Limb (tissue), 2 donors: ENCODE data around the gene SLCO3A1.

Source experiments
- DNase-seq, 2 donors: peaks; one replicate each; pipeline ENCODE4 v3.0.0-alpha.2; 2016; ENCODE audit errors: extremely low spot score in 2 of 2

SLCO3A1 gene

GRCh38 chr15:92121047-92121446 lies 267.5 kb downstream of the SLCO3A1 start:
- DNase-seq = no peak

DNA sequence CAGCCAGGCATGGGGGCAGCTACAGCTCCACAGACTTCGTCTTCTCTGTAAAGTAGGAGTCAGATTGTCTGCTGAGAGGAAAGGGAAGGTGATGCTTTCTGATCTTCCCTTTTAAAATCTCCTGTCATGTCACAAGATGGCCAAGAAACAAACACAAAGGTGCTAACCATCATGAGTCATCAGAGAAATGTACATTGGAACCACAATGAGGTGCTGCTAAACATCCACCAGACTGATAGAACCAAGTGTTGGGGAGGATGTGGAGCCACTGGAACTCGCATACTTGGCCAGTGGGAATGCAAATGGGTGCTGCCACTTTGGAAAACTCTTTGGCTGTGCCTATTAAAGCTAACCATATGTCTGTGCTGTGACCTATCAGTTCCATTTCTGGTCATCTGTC lies 268.8 kb downstream of the SLCO3A1 start:
- DNase-seq = no peak

- no peak for DNase-seq
Observed at GRCh38 chr15:92123962-92124656, 270.6 kb downstream of the SLCO3A1 start.

- DNase-seq = no peak
Observed at GRCh38 chr15:92124657-92125010, 271.1 kb downstream of the SLCO3A1 start.

DNA sequence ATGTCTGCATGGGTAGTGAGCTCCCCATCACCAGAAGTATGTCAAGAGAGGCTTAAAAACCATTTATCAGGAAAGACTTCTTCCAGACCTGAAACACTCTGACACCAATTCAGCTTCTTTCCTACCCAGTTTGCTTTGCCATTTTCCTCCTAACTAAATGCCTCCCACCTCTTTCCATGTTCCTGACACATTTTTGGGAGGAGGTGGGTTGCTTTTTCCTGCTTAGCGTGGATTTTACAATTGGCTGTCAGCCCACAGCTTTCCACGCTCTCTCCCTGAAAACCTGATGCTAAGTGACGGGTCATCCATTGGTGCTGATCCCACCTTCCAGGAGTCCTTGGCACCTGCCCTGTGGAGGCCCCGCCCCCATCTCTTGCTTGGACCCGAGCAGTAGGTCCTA lies 275.3 kb downstream of the SLCO3A1 start:
- DNase-seq = no peak

DNA sequence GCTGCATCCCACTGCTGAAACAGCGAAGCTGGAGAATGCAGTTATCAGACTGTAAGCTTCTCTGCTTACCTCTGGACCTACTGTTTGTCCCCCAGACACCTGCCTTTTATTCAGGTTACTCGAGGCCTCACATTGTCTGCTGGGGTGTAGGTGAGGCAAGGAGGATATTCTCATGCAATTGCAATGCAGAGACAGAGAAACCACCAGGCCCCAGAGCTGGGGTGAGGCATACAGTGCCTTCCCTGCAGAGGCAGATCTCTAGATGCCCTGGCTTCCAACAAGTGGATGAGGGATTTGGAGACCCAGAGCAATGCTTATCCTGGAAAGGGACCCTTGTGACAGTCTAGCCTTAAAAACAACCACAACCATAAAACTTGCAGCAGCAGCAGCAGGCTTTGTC lies 276.7 kb downstream of the SLCO3A1 start:
- no peak for DNase-seq

GRCh38 chr15:92130906-92131305 lies 277.4 kb downstream of the SLCO3A1 start:
- no peak for DNase-seq

GRCh38 chr15:92132982-92133755 lies 279.7 kb downstream of the SLCO3A1 start:
- no peak for DNase-seq

DNA sequence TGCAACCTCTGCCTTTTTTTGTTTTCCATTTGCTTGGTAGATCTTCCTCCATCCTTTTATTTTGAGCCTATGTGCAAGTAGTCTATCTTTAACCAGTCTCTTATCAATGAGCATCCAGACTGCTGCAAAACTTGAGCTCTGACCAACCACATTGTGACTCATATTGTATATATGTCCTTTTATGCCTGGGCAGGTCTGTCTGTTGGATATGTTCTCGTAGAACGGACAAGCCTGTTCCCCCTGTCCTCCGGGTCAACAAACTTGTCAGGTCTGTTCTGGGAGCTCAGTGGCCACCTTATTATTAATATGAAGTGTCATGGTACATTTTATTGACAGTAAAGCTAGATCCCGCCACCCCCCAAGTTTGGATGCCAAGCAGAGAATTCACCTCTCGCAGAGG lies 287.3 kb downstream of the SLCO3A1 start:
- DNase-seq = no peak

GRCh38 chr15:92141607-92142006 lies 288.1 kb downstream of the SLCO3A1 start:
- DNase-seq = no peak

GRCh38 chr15:92142242-92143232 lies 289.0 kb downstream of the SLCO3A1 start:
- DNase-seq = no peak

DNA sequence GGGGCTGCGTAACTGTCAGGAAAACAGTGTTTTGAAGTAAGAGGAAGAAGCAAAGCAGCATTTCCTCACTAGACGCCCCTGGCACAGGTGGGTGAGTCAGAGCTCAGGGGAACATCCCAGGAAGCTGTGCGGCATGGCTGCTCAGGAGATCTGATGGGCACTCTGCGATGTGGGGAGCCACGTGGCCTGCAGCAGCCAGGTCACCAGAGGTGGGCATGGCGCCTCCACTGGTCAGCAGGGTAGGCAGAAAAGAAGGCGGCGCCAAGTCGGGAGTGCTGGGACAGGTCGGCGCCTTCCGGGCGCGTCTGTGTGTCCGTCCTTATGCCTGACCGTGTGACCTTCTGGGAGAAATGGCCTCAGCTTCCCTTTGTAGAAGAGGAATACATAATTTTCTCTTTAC lies 290.3 kb downstream of the SLCO3A1 start:
- no peak for DNase-seq

GRCh38 chr15:92146511-92147150 lies 293.1 kb downstream of the SLCO3A1 start:
- no peak for DNase-seq

- peak in 1 of 2 donors; percentile 17 for DNase-seq
Observed at GRCh38 chr15:92149029-92149428, 295.5 kb downstream of the SLCO3A1 start.

DNA sequence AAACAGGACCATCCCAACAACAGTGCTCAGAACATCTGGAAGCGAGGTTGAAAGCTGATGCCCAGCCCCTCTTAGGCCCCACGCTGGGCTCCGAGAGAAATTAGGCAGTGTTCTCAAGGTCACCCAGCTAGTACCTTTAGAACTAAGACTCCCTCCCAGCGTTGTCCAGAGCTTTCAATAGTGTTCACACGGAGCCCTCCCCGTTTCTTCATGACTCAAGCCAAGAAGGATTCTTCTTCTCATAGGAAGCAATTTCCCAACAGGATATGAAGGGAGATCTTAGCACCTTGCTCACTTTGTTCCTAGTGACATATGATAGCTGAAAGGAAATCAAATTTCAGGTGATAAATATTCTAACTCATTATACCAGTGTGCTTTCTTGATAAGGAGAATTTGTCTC lies 296.0 kb downstream of the SLCO3A1 start:
- no peak for DNase-seq

- no peak for DNase-seq
Observed at GRCh38 chr15:92151168-92151567, 297.7 kb downstream of the SLCO3A1 start.

DNA sequence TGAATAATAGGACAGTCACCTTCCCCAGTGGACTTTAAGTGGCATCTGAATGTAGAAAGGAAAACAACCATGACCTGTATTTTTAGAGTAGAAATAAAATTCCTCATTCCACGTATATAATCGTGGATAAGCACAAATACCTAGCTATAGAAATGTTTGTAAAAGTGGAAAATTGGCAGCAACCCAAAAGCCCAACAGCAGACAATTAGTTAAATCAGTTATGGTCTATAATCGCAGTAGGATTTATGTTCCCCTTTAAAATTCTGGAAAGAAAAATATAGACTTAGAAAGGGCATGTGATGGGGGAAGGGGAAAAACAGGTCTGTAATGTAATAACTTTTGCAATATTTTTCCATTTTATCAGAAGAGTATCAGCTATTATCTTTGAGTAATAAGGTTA lies 298.2 kb downstream of the SLCO3A1 start:
- DNase-seq = no peak

DNA sequence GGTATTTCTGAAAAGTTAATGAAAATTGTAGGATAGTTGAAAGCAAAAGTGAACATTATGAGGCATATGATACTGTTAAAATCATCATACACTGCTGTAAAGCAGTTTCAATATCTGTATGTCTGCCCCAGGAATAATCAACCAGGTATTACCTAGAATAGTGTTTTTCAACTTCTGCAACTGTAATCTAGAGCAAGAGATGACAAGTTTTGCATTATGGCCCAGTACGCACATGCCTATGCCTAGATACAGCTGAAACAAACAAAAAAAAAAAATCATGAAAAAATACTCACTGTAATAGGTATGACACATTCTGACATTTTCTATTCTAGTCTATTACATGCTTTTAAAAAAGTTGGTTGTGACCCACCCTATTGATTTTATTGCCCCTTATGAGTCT lies 299.5 kb downstream of the SLCO3A1 start:
- DNase-seq = no peak

- no peak for DNase-seq
Observed at GRCh38 chr15:92153620-92154019, 300.1 kb downstream of the SLCO3A1 start.

DNA sequence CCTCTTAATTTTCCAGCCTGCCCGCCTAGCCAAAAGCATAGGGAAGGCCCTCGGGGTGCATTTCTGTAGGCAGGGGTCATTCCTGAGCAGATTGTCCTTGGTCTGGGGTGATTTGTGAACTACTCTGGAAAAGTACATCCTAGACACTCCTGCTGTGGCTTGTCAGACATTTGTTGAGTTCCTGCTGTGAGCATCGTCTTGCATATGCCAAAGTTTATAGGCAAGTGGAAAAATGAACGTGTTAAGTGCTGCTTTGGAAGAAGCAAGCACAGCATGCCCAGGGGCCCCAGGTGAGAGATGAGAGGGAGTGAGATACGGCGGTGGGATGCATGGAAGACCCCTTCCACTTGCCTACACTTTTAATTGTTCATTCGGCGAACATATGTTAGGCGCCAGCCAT lies 302.4 kb downstream of the SLCO3A1 start:
- DNase-seq = no peak

DNA sequence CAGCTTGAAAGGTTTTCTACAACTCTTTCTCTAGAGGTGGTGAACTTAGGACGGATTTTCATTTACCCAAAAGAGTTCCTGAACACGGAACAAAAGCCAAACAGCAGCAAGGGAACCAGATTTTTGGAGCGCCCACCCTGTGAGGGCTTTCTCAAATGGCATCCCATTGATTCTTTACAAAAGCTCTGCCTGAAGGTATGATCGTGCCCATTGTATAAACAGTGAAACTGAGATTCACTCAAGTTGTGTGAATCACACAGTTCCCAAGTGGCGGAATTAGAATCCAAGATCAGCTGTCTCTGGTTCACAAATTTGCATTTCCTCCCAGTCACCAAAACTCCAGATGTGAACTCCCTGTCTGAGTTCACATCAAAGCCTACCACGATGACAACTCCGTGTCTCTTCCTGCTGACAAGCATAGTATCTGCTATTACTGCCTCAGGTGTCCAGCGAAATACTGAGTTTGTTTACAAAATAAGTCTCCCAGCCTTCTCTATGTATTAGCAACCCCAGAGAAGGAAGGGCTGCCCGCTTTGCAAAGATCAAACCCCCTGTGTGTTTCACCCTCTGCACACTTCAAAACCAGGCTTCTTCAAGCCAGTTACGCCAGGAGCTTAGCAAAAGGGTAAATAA lies 304.3 kb downstream of the SLCO3A1 start:
- DNase-seq = no peak
